ENCODE data around the gene LDHD. TPM values are rescaled to one million over a fixed set of nuclear protein-coding genes. Genes with fewer than 3 reads are reported as not detected.
A peak's percentile ranks its signal among the peaks of the same experiment; 100 is the strongest.

LDHD gene
- total and polyA plus RNA-seq, 2 of the 8 experiments (the other 6 are each of a cell fraction or from before 2014, with no cell fraction given): 14.9 to 18.2 TPM

- H3K79me1 ChIP-seq (ENCODE audit: low read depth, low read length): peaks cover 9% of the 10 kb centered on the region
- ChIA-PET CTCF (ENCODE audit: partially characterized antibody) (interaction anchor here (0.7 to 4.5 kb wide), 17 partner anchors 9 to 130 kb away, joined by 3 to 25 read pairs (median 6); no protein-coding TSS in a partner anchor), POLR2A (ENCODE audit: partially characterized antibody) (interaction anchor here (0.7 to 2.0 kb wide), 4 partner anchors 9 to 56 kb away, joined by 3 to 9 read pairs (median 3); no protein-coding TSS in a partner anchor)
- H2AFZ ChIP-seq (ENCODE audit: low read length): no peak overlapping the region
- no peak overlapping the region for H4K8ac ChIP-seq (ENCODE audit: extremely low read depth, insufficient read depth, low read length)
- no peak overlapping the region for H3K4ac ChIP-seq (replicated peaks; ENCODE audit: insufficient read length, low read depth, low read length)
- no peaks in the 10 kb centered on the region for H3K27me3 ChIP-seq (replicated peaks in 1 of 4; ENCODE audit: control insufficient read depth in 3 of 4, extremely low read depth in 1 of 4, insufficient read depth in 3 of 4, low read length in 3 of 4)
- no peaks in the 10 kb centered on the region for H3K9me3 ChIP-seq (ENCODE audit: insufficient read depth in 2 of 2, low read depth in 1 of 2, low read length in 1 of 2)
- no peak for DNase-seq (ENCODE audit: low read depth in 1 of 2, low spot score in 2 of 2)
- no peak overlapping the region for H3K4me2 ChIP-seq (ENCODE audit: insufficient read depth in 1 of 2, low read depth in 2 of 2, low read length in 2 of 2)
- peaks cover 4 to 11% of the 10 kb centered on the region in 2 experiments for H4K20me1 ChIP-seq (replicated peaks in 1 of 2; ENCODE audit: control insufficient read depth in 1 of 2, insufficient read depth in 2 of 2, low read length in 2 of 2)
- H2BK5ac ChIP-seq (ENCODE audit: low read depth, low read length): 0 out of 2 replicates have a peak overlapping the region, but pooled peaks have one; percentile 31
- no peak overlapping the region for H3K14ac ChIP-seq (ENCODE audit: insufficient read length)
- peaks cover 6 to 16% (median 8%) of the 10 kb centered on the region in 4 experiments; a peak in 6 of 7 replicates for H3K4me1 ChIP-seq (replicated peaks in 1 of 4; ENCODE audit: control insufficient read depth in 3 of 4, insufficient read depth in 4 of 4, low read length in 3 of 4)
- H3K56ac ChIP-seq (replicated peaks; ENCODE audit: insufficient read length, low read depth, low read length): no peak overlapping the region
- H4K5ac ChIP-seq (ENCODE audit: insufficient read length, low read depth, low read length): no peak overlapping the region
- WGBS, 2 experiments (ENCODE audit: extremely low coverage in 1 of 2, insufficient coverage in 1 of 2, insufficient read length in 1 of 2, insufficient replicate concordance in 2 of 2, low coverage in 1 of 2, low lambda C conversion rate in 2 of 2, missing lambda C conversion rate in 1 of 2): 83% methylated on average over 8 of the region's 8 CpGs; no CpG with 5 or more reads in 1 of the 2 experiments
- H2BK15ac ChIP-seq (ENCODE audit: low read length): 0 out of 2 replicates have a peak overlapping the region, but pooled peaks have one; percentile 5
- H3K9ac ChIP-seq (replicated peaks in 1 of 4; ENCODE audit: extremely low read depth in 1 of 4, low read depth in 3 of 4, low read length in 3 of 4): peak overlapping the region in 1 of 4 experiments; percentile 25; a peak in 1 of 7 replicates
- FAIRE-seq: no peak
- H2BK20ac ChIP-seq (ENCODE audit: low read length): no peak overlapping the region
- no peak overlapping the region for H2BK120ac ChIP-seq (replicated peaks; ENCODE audit: low read depth, low read length)
- H2BK12ac ChIP-seq (ENCODE audit: low read depth, low read length): no peak overlapping the region
- H3K18ac ChIP-seq (ENCODE audit: extremely low read depth, low read length): no peak overlapping the region
- H3K79me2 ChIP-seq (ENCODE audit: control insufficient read depth in 1 of 2, insufficient read depth in 2 of 2, low read length in 2 of 2): peaks cover 1 to 89% of the 10 kb centered on the region in 2 experiments; a peak in 3 of 4 replicates
- H2AK5ac ChIP-seq (ENCODE audit: low read depth, low read length): no peak overlapping the region
- H3K4me3 ChIP-seq (ENCODE audit: extremely low read depth in 1 of 4, insufficient read depth in 2 of 4, low read depth in 3 of 4, low read length in 4 of 4): no peak overlapping the region
- no peaks in the 10 kb centered on the region for H3K36me3 ChIP-seq (ENCODE audit: control insufficient read depth in 2 of 4, insufficient read depth in 4 of 4, low read length in 3 of 4)
- H3K27ac ChIP-seq (ENCODE audit: low read depth, low read length): no peak overlapping the region
- H3K23me2 ChIP-seq (ENCODE audit: low read depth, low read length): no peaks in the 10 kb centered on the region
- H3K23ac ChIP-seq (ENCODE audit: insufficient read length): no peak overlapping the region
- TF ChIP-seq TAF1 (IDR thresholded peaks at IDR 0.05; ENCODE audit: low read depth, low read length) (no peak), CBX5 (IDR thresholded peaks at IDR 0.05; ENCODE audit: low read depth, low read length) (no peak), CHD1 (IDR thresholded peaks at IDR 0.05; ENCODE audit: low read depth, low read length) (no peak)
- H4K91ac ChIP-seq (replicated peaks; ENCODE audit: insufficient read length, low read length): no peak overlapping the region
Observed at GRCh38 chr16:75063549-75064088, 53.0 kb downstream of the LDHD start.

Data from H1 (cell line).